T-helper 2 cell treated with Interferon-gamma antibody and Interleukin-4, amounts not matched to agents 100 ng/mL and 5 ng/mL, for 36 hours (primary cell): ENCODE measurements around the gene MNT. TPM values are rescaled to one million over a fixed set of nuclear protein-coding genes. Genes with fewer than 3 reads are reported as not detected.

ENCODE experiments used
- intact Hi-C: fragments of 100-400 bp; cut with micrococcal nuclease; formaldehyde crosslinking; loops from one replicate; pipeline ENCODE4 v1.15.1; 2023
- total RNA-seq: library from RNA; stranded (reverse); gene quantifications from 2 replicates; pipeline ENCODE4 v1.2.3, GENCODE V29; 2022

The MNT gene
- total RNA-seq, 1 donor from 2014 or later: 32.5 TPM

DNA sequence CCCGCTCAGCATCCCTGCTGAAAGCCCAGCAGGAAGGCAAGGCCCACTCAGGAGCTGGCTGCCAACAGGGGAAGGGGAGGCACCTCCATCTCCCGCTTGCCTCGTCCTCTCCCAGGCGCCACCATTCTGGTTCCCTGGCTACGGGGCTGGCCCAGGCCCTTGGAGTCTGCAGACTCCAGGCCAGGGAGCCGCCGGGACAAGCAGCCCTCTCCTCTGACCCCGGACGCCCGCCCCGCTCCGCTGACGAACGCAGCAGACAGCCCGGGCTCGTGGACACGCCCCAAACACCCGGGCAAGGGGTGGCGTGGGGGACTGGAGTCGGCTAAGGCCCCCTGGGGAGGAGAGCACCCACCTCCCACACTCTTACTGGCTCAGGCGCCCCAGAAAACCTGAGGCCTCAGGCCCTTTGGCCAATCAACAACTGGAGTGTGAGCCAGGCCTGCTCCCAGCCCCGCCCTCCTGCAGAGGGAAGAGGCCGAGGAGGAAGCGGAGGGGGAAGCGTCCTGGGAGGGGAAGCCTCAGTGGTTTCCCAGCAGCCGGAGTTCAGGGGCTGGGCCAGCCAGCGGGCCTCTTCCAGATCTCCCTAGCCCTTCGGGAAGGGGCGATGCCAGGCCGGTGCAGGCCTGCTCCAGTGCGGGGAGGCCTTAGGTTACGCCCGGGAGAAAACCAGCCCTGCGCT is 4.2 kb downstream of the MNT start:
- intact Hi-C loops: no loop called here

DNA sequence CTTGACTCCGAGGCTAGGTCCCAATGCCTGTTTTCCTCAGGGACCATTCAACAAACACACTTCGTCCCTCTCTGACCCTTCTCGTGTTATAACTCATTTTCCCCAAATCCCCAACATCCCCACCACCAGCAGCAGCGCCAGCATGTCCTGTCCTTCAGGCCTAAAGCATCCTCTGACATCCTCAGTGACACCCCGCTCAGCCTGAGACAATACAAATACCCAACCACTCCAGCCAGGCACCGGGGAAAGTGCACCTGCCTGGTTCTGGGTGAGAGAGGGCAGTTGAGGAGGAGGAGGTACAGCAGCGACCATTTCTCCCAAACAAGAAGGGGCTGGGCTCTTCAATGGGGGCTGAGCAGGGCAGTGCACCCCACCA is 4.7 kb downstream of the MNT start:
- intact Hi-C loops: no loop called here

DNA sequence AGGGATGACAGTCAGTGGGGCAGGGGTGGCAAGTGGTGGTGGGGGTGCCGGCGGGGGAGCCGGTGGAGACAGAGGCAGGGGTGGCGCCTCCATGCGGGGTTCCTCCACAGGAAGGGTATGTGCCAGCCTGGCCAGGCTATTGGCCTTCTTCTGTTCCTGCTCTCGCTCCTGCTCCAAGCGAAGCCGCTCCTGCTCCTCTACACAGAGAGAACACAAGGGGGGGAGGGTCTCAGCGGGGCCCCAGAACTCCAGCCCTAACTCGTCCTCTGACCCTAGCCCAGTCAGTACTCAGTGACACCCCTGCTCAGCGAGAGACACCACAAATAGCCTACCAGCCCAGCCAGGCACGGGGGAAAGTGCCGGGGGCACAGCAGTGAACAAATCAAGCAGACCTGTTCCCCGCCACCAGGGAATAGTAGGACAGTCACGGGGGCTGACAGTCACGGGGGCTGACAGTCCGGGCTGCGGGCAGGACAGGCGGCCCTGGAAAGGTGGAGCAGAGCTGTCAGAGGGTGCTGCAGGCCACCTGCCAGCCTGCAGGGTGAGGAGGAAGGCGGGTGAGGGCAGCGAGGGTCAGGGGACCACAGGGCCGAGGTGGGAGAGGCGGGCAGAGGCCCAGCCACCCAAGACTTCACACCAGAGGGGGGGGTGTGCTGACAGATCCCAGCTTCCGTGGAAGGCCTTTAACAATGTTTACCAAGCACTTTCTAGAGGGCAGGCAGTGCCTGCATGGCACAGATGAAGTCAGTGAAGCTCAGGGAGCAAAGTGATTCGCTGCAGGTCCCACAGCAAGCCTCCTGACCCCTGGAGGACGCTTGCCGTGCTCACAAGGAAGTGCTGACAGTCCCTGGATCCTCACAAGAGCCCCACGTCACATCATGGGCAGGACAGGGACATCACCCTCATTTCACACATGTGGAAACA is 5.3 kb downstream of the MNT start:
- intact Hi-C loops: no loop called here

DNA sequence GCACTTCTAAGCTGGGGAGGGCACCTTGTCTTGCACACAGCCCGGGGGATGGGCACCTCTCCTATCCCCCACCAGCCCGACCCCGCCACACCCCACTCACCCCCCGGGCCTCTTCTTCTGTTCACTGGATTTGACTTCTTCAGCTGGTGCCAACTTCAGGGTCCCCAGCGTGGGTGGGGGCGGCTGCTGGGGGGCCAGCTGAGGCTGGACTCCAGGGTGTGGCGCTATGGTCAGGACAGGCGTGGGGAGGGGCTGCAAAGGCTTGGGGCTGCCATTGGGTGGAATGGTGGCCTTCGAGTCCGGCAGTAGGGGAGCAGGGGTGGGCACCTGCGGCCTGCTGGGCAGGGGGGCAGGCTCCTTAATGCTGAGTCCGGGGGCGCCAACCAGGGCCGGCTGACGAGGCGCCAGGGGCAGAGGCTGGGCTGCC is 6.1 kb downstream of the MNT start:
- intact Hi-C loops: no loop called here

DNA sequence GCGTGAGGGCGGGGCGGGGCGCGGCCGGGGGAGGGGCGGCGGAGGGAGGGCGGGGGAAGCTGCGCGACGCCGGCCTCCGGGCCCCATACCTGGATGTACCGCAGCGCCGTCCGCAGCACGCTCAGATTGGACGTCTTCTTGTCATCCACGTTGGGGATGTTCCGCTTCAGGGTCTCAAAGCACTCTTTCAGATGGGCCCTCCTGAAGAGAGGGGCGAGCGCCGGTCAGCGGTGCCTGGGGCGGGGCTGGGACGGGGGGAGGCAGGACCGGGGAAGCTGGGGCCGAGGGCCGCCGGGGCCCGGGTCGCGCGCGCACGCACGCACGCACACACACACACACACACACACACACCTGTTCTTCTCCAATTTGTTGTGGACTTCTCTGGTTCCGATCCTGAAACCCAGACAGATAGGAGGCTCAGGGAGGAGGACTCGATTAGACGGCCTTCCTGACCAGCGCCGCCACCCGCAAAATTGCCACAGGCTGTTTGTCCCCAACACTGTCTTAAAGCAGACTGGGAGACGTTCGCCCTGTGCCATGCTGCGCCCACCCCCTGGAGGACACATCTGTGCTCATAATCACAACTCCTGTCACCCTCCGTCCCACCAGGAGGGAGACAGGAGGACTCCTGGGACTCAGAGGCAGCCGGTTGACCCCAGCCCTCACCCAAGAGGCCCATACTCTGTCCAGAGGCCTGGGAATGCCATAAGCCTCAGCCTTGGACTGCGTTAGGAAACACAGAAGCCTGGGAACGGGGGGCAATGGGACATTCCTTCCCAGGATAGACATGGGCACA is 6.7 kb downstream of the MNT start:
- intact Hi-C loops: loop anchor here (1.0 to 2.0 kb wide), 4 partner anchors 7 to 677 kb away; partner anchors contain the start of genes METTL16, MNT, SGSM2 and TSR1

DNA sequence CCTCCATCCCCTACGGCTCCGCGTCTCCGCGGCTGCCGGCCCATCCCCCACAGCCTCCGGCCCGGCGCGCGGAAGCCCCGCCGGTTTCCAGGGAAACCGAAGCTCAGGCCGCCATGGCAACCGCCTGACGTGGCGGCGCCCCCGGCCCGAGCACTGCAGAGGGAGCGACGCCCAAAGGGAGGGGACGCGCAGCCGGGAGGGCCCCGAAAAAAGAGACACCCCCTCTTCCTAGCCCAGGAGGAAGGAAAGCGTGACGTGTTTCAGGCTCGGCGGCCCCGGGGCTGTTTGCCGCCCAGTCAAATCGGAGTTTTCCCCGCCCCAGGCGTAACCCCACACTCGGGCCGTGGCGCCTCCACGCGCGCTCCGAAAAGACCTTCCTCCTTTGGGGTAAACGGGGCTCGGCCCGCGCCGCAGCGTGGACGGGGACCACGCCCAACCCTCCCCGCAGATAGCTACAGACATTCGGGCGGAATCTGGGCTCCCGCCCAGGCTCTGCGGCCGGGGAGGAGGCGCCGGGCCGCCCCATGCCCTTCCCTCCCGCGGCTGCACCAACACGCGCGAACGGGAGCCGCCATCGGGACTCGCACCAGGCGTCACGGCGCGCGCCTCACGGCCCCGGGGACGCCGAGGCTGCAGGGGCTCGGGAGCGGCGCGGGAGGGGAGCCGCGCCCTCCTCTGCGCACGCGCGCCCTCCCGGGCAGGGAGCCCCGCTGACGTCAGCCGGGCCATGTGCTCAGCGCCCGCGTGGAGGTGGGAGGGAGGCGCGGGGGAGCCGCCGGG is 7.5 kb downstream of the MNT start:
- intact Hi-C loops: loop anchor here (1.0 to 2.0 kb wide), 4 partner anchors 8 to 677 kb away; partner anchors contain the start of genes METTL16, MNT, SGSM2 and TSR1

DNA sequence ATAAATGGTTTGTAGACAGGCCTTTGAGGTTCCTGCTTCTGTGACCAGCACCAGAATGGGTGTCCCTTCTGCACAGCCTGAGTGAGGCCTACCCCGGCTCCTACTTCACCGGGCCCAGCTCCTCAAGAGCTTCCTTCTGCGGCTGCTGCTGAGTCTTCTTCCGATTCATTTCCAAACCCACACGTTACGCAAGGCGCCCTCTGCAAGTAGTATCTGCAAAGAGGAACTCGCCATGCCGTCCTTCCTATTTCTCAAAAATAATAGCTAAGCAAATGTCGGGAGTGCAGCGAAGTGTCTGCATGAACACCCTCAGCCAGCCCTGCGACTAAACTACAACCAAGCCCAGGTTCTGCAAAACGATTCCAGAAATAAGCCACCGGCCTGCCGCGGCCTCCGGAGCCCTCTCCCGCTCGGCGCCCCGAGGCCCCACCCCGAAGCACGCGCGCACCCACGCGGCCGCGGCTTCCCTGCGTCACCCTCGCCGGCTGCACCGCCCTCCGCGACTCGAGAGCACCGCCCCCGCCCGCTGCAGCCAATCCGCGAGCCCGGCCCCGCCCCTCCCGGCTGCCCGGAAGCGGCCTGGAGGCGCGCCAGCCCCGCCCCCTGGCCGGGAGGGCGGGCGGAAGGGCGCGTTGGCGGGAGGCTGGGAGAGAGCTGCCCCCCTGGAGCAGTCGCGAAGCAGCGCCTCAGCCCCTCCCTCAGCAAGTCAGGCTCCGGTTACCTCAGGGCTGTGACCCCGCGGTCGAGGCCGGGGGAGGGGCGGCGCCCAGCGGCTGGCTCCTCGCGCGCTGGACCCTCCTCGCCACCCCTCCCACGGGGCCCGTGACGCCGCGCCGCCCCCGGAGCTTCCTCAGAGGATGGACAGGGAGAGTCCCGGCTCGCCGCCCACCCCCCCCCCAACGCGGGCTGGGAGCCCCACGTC is 8.3 kb downstream of the MNT start:
- intact Hi-C loops: loop anchor here (1.0 to 2.0 kb wide), 4 partner anchors 9 to 676 kb away; partner anchors contain the start of genes METTL16, MNT, SGSM2 and TSR1

DNA sequence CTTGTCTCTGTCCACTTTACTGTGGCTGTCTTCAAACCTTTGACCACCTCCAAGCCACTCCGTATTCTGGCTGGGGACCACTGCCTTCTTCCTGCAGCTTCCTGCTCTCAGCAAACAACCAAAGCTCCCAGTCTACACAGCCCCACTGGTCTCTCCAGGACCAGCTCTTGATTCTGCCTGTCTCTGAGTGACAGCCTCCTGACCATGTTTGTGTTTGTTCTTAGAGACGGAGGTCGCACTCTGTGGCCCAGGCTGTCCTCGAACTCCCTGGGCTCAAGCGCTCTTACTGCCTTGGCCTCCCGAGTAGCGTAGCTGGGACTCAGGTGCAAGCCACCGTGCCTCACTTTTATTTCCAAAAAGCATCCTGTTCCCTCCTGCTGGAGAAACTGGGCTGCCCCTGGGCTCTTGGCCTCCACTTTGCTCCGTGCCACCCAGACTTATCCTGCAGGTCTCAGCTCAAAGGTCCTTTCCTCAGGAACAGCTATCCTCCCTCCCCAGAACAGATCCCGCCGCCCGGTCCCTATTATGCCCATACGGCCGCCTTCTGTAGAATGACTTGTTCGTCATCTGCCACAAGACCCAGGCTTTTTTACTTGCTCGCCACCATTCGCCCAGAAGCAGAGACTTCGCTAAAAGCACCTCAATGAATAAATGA is 9.1 kb downstream of the MNT start:
- intact Hi-C loops: loop anchor here (2.0 kb wide), 3 partner anchors 55 to 675 kb away; partner anchors contain the start of genes METTL16, SGSM2 and TSR1

DNA sequence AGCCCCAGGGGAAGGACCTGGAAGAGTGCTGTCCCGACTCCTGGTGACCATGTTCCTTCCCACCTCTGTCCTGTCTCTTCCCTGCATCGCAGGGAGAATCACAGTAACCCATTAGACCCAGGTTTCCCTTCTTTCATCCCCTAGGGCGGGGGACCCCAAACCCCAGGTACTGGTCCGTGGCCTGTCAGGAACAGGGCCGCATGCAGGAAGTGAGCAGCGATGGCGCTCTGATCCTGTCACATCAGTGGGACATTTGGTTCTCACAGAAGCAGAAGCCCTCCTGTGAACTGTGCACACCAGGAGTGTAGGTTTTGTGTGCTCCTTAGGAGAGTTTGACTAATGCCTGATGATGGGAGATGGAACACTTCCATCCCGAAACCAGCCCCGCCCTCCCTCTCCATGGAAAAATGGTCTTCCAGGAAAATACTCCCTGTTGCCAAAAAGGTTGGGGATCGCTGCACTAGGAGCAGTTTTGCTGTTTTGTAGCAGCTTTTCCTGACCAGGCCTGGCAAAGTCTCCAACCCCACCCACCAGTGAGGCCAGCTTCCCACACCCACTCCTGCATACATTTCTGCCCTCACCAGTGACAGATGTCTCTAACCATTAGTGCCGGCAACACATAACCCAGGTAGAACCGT is 10.5 kb downstream of the MNT start:
- intact Hi-C loops: no loop called here

DNA sequence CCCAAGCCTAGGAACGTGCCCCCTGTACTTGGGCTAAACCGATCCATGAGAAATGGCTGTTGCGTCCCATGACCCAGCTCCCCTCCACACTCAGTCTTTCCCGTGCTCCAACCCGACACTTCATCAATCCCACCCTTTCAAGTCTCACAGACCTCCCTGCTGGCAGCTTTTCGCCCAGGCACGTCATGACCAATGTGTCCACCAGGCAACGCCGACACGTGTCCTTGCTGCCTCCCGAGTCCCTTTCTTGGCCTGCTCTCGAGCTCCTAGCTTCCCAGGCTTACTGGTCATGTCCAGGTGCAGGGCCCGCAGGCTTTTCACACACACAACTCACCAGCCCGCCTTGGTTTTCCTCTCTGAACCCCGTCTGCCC is 12.2 kb downstream of the MNT start:
- intact Hi-C loops: no loop called here

DNA sequence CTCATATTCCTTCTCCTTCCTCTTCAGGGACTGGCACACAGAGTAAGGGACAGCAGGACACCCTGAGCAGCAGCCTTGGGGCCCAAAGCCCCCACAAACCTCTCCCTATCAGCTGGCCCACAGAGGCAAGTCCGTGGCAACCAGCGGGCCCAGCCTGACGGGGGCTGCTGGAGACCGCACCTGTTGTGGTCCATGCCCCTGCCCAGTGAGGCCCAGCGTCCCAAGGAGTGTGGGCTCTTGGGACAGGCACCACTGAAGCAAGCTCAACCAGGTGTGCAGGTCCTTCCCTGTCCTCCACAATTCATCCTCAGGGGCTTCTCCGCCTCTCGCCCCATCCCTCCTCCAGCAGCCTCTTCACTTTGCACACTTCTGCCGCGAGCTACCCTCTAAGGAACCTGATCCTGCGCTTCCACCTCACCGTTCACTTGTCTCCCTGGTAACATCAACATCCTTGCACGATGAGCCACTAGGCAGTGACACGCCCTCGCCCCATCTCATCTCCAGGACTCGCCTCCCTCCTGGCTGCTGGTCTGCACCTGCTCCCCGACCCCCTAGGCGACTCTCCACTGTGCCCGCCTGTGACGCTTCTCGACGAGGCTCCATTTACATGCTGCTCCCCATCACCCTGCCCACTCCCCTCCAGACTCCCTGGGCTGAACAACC is 12.7 kb downstream of the MNT start:
- intact Hi-C loops: no loop called here

DNA sequence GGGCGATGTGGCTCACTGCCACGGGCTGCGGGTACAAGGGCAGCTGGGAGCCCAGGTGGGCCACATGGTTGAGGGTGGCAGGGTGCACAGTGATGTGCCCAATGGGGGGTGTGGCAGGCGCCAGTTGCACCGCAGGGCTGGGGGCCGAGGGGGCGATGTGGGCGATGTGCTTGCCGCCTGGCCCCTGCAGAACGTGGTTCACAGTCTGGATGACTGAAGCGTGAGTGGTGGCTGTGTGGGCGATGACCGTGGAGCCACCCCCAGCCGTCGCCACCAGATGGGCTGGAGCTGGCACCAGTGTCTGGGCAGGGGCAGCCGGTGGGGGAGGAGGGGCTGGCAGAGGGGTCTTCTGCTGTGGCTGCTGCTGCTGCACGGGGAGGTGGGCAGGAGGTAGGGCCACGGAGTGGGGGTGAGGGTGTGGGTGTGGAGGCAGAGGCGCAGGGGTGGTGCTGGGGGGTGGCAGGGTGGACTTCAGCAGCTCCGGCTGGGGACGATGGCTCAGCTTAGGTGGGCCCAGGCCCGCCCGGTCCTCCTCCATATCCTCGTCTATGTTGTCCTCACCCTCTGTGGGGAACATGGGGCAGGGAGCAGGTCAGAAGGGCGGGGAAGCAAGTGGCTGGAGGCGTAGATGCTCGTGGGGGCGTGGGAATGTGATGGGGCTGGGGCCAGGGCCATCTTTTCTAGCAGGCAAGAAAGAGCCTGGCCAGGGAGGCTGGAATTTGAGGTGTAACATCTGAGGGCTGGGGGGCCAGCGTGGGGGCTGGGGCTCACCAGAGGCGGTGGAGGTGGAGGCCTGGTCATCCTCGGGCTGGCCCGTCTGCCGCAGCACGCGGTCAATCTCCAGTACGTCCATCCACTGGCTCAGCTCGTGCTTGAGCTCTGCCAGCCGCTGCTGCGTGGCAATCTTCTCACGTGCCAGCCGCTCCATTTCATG is 13.5 kb downstream of the MNT start:
- intact Hi-C loops: no loop called here

DNA sequence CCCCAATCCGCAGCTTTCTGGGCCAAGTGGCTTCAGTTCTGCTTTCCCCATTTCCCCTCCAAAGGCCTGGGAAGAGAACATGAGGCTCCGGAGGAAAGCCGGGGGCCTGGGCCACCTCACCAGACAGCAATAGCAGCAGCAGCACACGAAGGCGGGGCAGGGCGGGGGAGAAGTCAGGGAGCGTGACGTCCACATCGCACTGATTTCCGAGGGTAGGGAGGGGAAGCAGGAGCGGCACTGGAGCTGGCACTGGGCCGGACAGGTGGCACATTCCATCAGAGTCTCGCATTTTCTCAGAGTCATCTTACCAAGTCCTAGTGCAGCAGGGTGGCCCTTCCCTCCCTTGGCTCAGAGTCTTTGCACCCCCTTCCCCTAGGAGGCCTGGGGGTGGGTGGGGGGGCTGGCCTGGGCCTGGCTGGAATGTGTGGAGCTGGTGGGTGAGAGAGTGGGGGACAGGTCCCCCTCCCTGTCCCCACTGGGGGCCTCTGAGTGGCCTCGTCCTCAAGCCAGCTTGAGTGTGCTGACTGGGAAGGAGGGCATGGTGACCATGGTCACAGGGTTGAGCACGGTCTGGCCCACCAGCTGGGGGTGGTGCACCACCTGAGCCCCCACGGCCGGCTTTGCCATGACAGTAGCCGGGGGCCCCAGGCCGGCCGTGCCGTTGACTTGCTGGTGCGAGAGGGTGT is 14.3 kb downstream of the MNT start:
- intact Hi-C loops: no loop called here

DNA sequence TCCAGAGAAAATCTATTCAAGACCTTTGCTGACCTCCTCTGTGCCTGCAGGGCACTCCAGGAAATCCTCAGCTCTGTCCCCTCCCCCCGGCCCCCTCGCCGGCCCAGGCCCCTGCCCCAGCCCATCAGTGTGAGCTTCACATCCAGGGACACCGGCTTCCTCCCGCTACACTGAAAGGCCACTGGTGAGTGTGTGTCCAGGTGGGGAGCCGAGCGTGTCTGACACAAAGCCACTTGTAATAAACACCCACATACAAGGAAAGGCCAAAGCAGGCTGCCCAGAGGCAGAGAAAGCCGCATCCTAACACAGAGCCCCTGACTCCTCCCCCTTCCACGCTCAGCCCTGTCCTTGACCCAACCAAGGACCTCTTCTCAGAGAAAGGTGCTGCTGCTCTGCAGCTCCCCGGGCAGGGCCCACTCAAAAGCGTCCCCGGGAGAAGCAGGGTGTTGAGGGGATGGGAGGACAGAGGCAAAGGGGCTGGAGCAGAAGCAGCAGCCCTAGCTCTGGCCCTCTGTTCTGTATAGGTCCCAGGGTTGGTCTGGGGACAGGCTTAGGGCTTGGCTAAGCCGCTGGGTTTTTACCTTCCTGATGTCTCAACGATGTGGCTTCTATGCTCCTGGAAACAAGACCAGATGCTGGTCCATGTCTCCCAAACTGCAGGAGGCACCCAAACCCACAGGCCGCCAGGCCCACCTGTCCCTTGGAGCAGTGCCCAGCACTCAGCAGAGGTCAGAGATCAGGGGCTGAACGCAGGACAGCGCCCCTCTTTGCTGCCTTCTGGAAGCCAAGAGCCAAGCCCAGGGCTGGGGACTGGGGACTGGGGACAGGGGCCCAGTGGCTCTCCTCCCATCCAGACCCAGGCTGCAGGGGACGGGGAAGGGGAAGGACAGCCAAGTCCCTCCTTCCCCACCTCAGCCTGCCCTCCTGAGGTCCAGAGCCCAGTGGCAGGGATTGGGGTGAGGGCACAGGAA is 15.3 kb downstream of the MNT start:
- intact Hi-C loops: no loop called here

DNA sequence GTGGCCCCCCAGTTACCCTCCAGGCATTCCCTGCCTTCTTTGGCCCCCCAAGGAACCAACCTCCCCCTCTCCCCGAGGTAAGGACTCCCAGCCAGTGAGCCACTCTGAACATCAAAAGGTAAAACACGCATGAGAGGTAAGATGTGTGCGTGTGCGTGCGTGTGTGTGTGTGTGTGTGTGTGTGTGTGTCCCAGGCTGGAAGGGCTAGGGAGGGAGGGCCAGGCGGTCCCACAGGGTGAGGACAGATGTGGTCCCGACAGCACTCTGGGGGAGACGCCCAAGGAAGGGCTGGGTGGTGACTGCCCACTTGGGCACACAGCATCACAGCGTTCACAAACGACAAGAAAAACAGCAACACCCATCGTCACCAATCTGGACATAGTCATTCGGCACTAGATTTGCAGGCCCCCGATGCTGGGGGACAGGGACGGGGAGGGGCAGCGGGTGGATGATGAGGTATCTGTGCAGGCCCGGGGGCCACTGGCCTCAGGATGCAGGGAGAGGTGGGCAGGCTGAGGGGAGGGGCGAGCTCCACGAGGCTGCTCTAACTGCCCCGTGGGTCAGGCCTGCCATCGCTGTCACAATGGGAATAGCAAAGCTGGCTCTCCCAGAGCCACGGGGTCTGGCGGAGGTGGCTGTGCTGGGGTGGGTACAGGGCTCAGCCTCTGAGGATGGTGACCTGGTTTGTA is 16.3 kb downstream of the MNT start:
- intact Hi-C loops: no loop called here
